Measurements from ENCODE around the gene OSBPL8.

OSBPL8 gene

GRCh38 chr12:76470028-76470939, 89.3 kb downstream of the OSBPL8 start:
- DNase-seq (ENCODE audit: low read depth in 2 of 2): no peak

- DNase-seq (ENCODE audit: low read depth in 2 of 2): no peak
Observed at GRCh38 chr12:76464631-76465166, 94.9 kb downstream of the OSBPL8 start.

GRCh38 chr12:76462668-76463224, 96.8 kb downstream of the OSBPL8 start:
- no peak for DNase-seq (ENCODE audit: low read depth in 2 of 2)

GRCh38 chr12:76460807-76461206, 98.8 kb downstream of the OSBPL8 start:
- no peak for DNase-seq (ENCODE audit: low read depth in 2 of 2)

GRCh38 chr12:76457818-76458217, 101.8 kb downstream of the OSBPL8 start:
- no peak for DNase-seq (ENCODE audit: low read depth in 2 of 2)

GRCh38 chr12:76457010-76457409, 102.6 kb downstream of the OSBPL8 start:
- DNase-seq (ENCODE audit: low read depth in 2 of 2): no peak

- no peak for DNase-seq (ENCODE audit: low read depth in 2 of 2)
Observed at GRCh38 chr12:76455582-76456345, 103.8 kb downstream of the OSBPL8 start.

GRCh38 chr12:76451528-76451927, 108.0 kb downstream of the OSBPL8 start:
- DNase-seq (ENCODE audit: low read depth in 2 of 2): no peak

- no peak for DNase-seq (ENCODE audit: low read depth in 2 of 2)
Observed at GRCh38 chr12:76450690-76451089, 108.9 kb downstream of the OSBPL8 start.

- DNase-seq (ENCODE audit: low read depth in 2 of 2): no peak
Observed at GRCh38 chr12:76449993-76450392, 109.6 kb downstream of the OSBPL8 start.

- no peak for DNase-seq (ENCODE audit: low read depth in 2 of 2)
Observed at GRCh38 chr12:76449583-76449982, 110.0 kb downstream of the OSBPL8 start.

GRCh38 chr12:76449016-76449415, 110.6 kb downstream of the OSBPL8 start:
- no peak for DNase-seq (ENCODE audit: low read depth in 2 of 2)

GRCh38 chr12:76446090-76446489, 113.5 kb downstream of the OSBPL8 start:
- no peak for DNase-seq (ENCODE audit: low read depth in 2 of 2)

GRCh38 chr12:76445462-76445861, 114.1 kb downstream of the OSBPL8 start:
- no peak for DNase-seq (ENCODE audit: low read depth in 2 of 2)

- DNase-seq (ENCODE audit: low read depth in 2 of 2): no peak
Observed at GRCh38 chr12:76444408-76444984, 115.1 kb downstream of the OSBPL8 start.

GRCh38 chr12:76441016-76441415, 118.6 kb downstream of the OSBPL8 start:
- no peak for DNase-seq (ENCODE audit: low read depth in 2 of 2)

GRCh38 chr12:76432733-76433132, 126.8 kb downstream of the OSBPL8 start:
- no peak for DNase-seq (ENCODE audit: low read depth in 2 of 2)

- DNase-seq (ENCODE audit: low read depth in 2 of 2): no peak
Observed at GRCh38 chr12:76428117-76428516, 131.5 kb downstream of the OSBPL8 start.

GRCh38 chr12:76426160-76426559, 133.4 kb downstream of the OSBPL8 start:
- DNase-seq (ENCODE audit: low read depth in 2 of 2): no peak

GRCh38 chr12:76424941-76425340, 134.6 kb downstream of the OSBPL8 start:
- DNase-seq (ENCODE audit: low read depth in 2 of 2): no peak

- DNase-seq (ENCODE audit: low read depth in 2 of 2): no peak
Observed at GRCh38 chr12:76422543-76423438, 136.8 kb downstream of the OSBPL8 start.
